H9 (cell line): ENCODE data around the gene RASSF7. TPM values are rescaled to one million over a fixed set of nuclear protein-coding genes. Genes with fewer than 3 reads are reported as not detected.

Experiments used
- DNase-seq: peaks from one replicate; pipeline ENCODE4 v3.0.0-alpha.2; 2017
- H2AFZ ChIP-seq: one replicate; pipeline ENCODE4 v1.6.1; 2013; ENCODE audit warnings: mild to moderate bottlenecking, low read length, control low read depth, moderate library complexity
- H2AK5ac ChIP-seq: 2 replicates; pipeline ENCODE4 v1.6.1; 2013; ENCODE audit warnings: low read length, control low read depth, mixed read lengths; ENCODE audit not compliant: insufficient read length
- H2BK120ac ChIP-seq: one replicate; pipeline ENCODE4 v1.6.1; 2013; ENCODE audit warnings: low read depth, mild to moderate bottlenecking, low read length, control low read depth, inconsistent platforms; ENCODE audit not compliant: poor library complexity, severe bottlenecking
- H2BK12ac ChIP-seq: 2 replicates; pipeline ENCODE4 v1.6.1; 2013; ENCODE audit warnings: low read length, control low read depth, mixed read lengths, low read depth; ENCODE audit not compliant: insufficient read length
- H2BK15ac ChIP-seq: 2 replicates; pipeline ENCODE4 v1.6.1; 2013; ENCODE audit warnings: low read depth, low read length, control low read depth
- H2BK20ac ChIP-seq: one replicate; pipeline ENCODE4 v1.6.1; 2013; ENCODE audit warnings: low read depth, mild to moderate bottlenecking, low read length, control low read depth, inconsistent platforms; ENCODE audit not compliant: poor library complexity, severe bottlenecking
- H2BK5ac ChIP-seq: 2 replicates; pipeline ENCODE4 v1.6.1; 2013; ENCODE audit warnings: low read length, control low read depth, mixed read lengths; ENCODE audit not compliant: insufficient read length
- H3K14ac ChIP-seq: 2 replicates; pipeline ENCODE4 v1.6.1; 2013; ENCODE audit warnings: low read length, control low read depth; ENCODE audit not compliant: insufficient read depth
- H3K18ac ChIP-seq: 2 replicates; pipeline ENCODE4 v1.6.1; 2013; ENCODE audit warnings: low read depth, mild to moderate bottlenecking, mixed read lengths, low read length, control low read depth; ENCODE audit not compliant: insufficient read length
- H3K23ac ChIP-seq: 2 replicates; pipeline ENCODE4 v1.6.1; 2013; ENCODE audit warnings: low read length, control low read depth, mixed read lengths, low read depth; ENCODE audit not compliant: insufficient read length
- H3K23me2 ChIP-seq: 2 replicates; pipeline ENCODE4 v1.6.1; 2013; ENCODE audit warnings: low read depth, mild to moderate bottlenecking, mixed read lengths, low read length, control low read depth; ENCODE audit not compliant: insufficient read length, poor library complexity, severe bottlenecking
- H3K27ac ChIP-seq: 2 replicates; pipeline ENCODE4 v1.5.1; 2013; ENCODE audit warnings: low read length, control low read depth, mixed read lengths, low read depth; ENCODE audit not compliant: insufficient read length
- H3K27me3 ChIP-seq: 2 replicates; pipeline ENCODE4 v1.6.1; 2013; ENCODE audit warnings: low read length, control low read depth, inconsistent platforms; ENCODE audit not compliant: insufficient read depth
- H3K4ac ChIP-seq: 2 replicates; pipeline ENCODE4 v1.6.1; 2013; ENCODE audit warnings: low read depth, mild to moderate bottlenecking, control low read depth, inconsistent platforms, low read length, moderate library complexity
- H3K4me1 ChIP-seq: 2 replicates; pipeline ENCODE4 v1.6.1; 2013; ENCODE audit warnings: low read length, control low read depth, inconsistent platforms; ENCODE audit not compliant: insufficient read depth
- H3K4me2 ChIP-seq: 2 replicates; pipeline ENCODE4 v1.6.1; 2013; ENCODE audit warnings: low read length, control low read depth, mixed read lengths; ENCODE audit not compliant: insufficient read length, insufficient read depth
- H3K56ac ChIP-seq: 2 replicates; pipeline ENCODE4 v1.6.1; 2013; ENCODE audit warnings: low read depth, mild to moderate bottlenecking, mixed read lengths, low read length, control low read depth; ENCODE audit not compliant: insufficient read length
- H3K79me1 ChIP-seq: 2 replicates; pipeline ENCODE4 v1.6.1; 2013; ENCODE audit warnings: low read depth, mild to moderate bottlenecking, moderate library complexity, low read length, control low read depth, inconsistent platforms; ENCODE audit not compliant: insufficient read depth, poor library complexity, severe bottlenecking
- H3K79me2 ChIP-seq: 2 replicates; pipeline ENCODE4 v1.6.1; 2013; ENCODE audit warnings: low read length, control low read depth, inconsistent platforms; ENCODE audit not compliant: insufficient read depth
- H3K9ac ChIP-seq: 2 replicates; pipeline ENCODE4 v1.6.1; 2013; ENCODE audit warnings: low read length, control low read depth, mixed read lengths; ENCODE audit not compliant: insufficient read length; ENCODE audit errors: extremely low read depth
- H3K9me3 ChIP-seq: one replicate; pipeline ENCODE4 v1.6.1; 2013; ENCODE audit warnings: low read depth, low read length, inconsistent platforms; ENCODE audit not compliant: control insufficient read depth
- H3T11ph ChIP-seq: one replicate; pipeline ENCODE4 v1.6.1; 2013; ENCODE audit warnings: mild to moderate bottlenecking, low read length, control low read depth, inconsistent platforms
- H4K20me1 ChIP-seq: one replicate; pipeline ENCODE4 v1.6.1; 2013; ENCODE audit not compliant: control insufficient read depth, insufficient read length, insufficient read depth
- H4K5ac ChIP-seq: 2 replicates; pipeline ENCODE4 v1.6.1; 2013; ENCODE audit warnings: low read depth, mild to moderate bottlenecking, mixed read lengths, low read length, control low read depth; ENCODE audit not compliant: insufficient read length
- H4K8ac ChIP-seq: replicated peaks from 2 replicates; pipeline ENCODE4 v1.6.1; 2013; ENCODE audit warnings: low read length, control low read depth, mixed read lengths, low read depth; ENCODE audit not compliant: insufficient read length
- H4K91ac ChIP-seq: 2 replicates; pipeline ENCODE4 v1.6.1; 2013; ENCODE audit warnings: low read depth, mild to moderate bottlenecking, moderate library complexity, mixed read lengths, low read length, control low read depth; ENCODE audit not compliant: insufficient read length
- H3K27ac Mint-ChIP-seq, 3 experiments: 2 replicates in 2 of 3; 3 replicates in 1 of 3; pipeline ENCODE4 v1.8.0; 2020 to 2021; ENCODE audit warnings: mixed read lengths in 3 of 3, mild to moderate bottlenecking in 1 of 3, moderate library complexity in 1 of 3
- H3K27me3 Mint-ChIP-seq: 2 replicates; pipeline ENCODE4 v1.8.0; 2021; ENCODE audit warnings: low read depth, mild to moderate bottlenecking, moderate library complexity, mixed read lengths
- H3K36me3 Mint-ChIP-seq, 3 experiments: 2 replicates in 2 of 3; 3 replicates in 1 of 3; pipeline ENCODE4 v1.8.0; 2020 to 2021; ENCODE audit warnings: low read depth in 3 of 3, mixed read lengths in 3 of 3; ENCODE audit not compliant: insufficient read depth in 1 of 3
- H3K4me1 Mint-ChIP-seq, 2 experiments: 2 replicates each; pipeline ENCODE4 v1.8.0; 2020; ENCODE audit warnings: mixed read lengths in 2 of 2
- H3K4me3 Mint-ChIP-seq, 2 experiments: 2 replicates in 1 of 2; 3 replicates in 1 of 2; pipeline ENCODE4 v1.8.0; 2020 to 2021; ENCODE audit warnings: mild to moderate bottlenecking in 2 of 2, mixed read lengths in 2 of 2, moderate library complexity in 1 of 2
- H3K9me3 Mint-ChIP-seq, 2 experiments: 2 replicates in 1 of 2; 3 replicates in 1 of 2; pipeline ENCODE4 v1.8.0; 2020; ENCODE audit warnings: mild to moderate bottlenecking in 2 of 2, mixed read lengths in 2 of 2, moderate library complexity in 1 of 2
- CTCF ChIP-seq: fragments of 200-600 bp; sonication (generic); conservative IDR thresholded peaks from 3 replicates; pipeline ENCODE4 v1.8.0; 2021; ENCODE audit warnings: antibody characterized with exemption, mild to moderate bottlenecking
- WGBS: extraction: QIAGEN DNeasy Blood & Tissue Kit; methylation state at CpG from one replicate; pipeline ENCODE4 v1.1.7; 2013; ENCODE audit warnings: missing lambda C conversion rate, low lambda C conversion rate, mixed read lengths; ENCODE audit not compliant: insufficient read length; ENCODE audit errors: extremely low coverage; 5-methylcytosine and 5-hydroxymethylcytosine counted together
- total RNA-seq: library from RNA; stranded (reverse); gene quantifications from 2 replicates; pipeline ENCODE4 v1.2.1, GENCODE V29; 2021

RASSF7 gene
- total RNA-seq, 1 experiment from 2014 or later = 26.3 TPM

- peak overlapping the region in 2 of 3 experiments; percentile 48 to 72; a peak in 2 of 7 replicates for H3K27ac Mint-ChIP-seq
- H3K27me3 ChIP-seq = no peaks in the 10 kb centered on the region
- H3K4me3 Mint-ChIP-seq = no peak overlapping the region
- no peak overlapping the region for H2BK12ac ChIP-seq
- no peak overlapping the region for H2BK5ac ChIP-seq
- H4K91ac ChIP-seq = no peak overlapping the region
- TF ChIP-seq CTCF = no peak
- no peak overlapping the region; the same call in 1 of the 2 replicates for H3K14ac ChIP-seq
- H3K4me1 Mint-ChIP-seq = no peaks in the 10 kb centered on the region
- no peak overlapping the region for H3K18ac ChIP-seq
- no peaks in the 10 kb centered on the region for H3K4me1 ChIP-seq
- H2BK20ac ChIP-seq = no peak overlapping the region
- no peak overlapping the region for H3K4ac ChIP-seq
- no peak overlapping the region for H3K9ac ChIP-seq
- no peaks in the 10 kb centered on the region for H3K79me2 ChIP-seq
- H3K9me3 Mint-ChIP-seq = peaks cover 2% of the 10 kb centered on the region in 2 experiments; a peak in 3 of 5 replicates
- H3K36me3 Mint-ChIP-seq = peaks cover 5 to 18% (median 10%) of the 10 kb centered on the region in 3 experiments; a peak in 6 of 7 replicates
- no peak overlapping the region for H3K56ac ChIP-seq
- WGBS = no CpG with 5 or more reads among the region's 29 CpGs
- no peak overlapping the region for H4K8ac ChIP-seq
- H3K4me2 ChIP-seq = no peak overlapping the region
- no peak overlapping the region for H2AFZ ChIP-seq
- H3K23ac ChIP-seq = no peak overlapping the region
- no peaks in the 10 kb centered on the region for H4K20me1 ChIP-seq
- no peak overlapping the region for H2BK15ac ChIP-seq
- H3K9me3 ChIP-seq = no peaks in the 10 kb centered on the region
- peaks cover 2% of the 10 kb centered on the region for H3K27me3 Mint-ChIP-seq
- no peak overlapping the region for H2AK5ac ChIP-seq
- no peak for DNase-seq
- H3K23me2 ChIP-seq = no peaks in the 10 kb centered on the region
- no peak overlapping the region for H3K27ac ChIP-seq
- no peaks in the 10 kb centered on the region for H3K79me1 ChIP-seq
- H4K5ac ChIP-seq = no peak overlapping the region
- H3T11ph ChIP-seq = no peak overlapping the region
- no peak overlapping the region for H2BK120ac ChIP-seq
Observed at GRCh38 chr11:528815-529727, 31.7 kb upstream of the RASSF7 start.
